Stimulated activated memory B cell treated with anti-CD40 and anti-IgM and Interleukin-4, amounts not matched to agents 10 μg/mL and 1 μg/mL and 100 μg/mL, for 72 hours (primary cell): ENCODE results near the gene WRNIP1.

Source experiments
- ATAC-seq: fragments of 150-1000 bp; cut with Tn5 transposase; 2 replicates; pipeline ENCODE4 v1.10.0; 2021
- H3K27ac Mint-ChIP-seq: one replicate; pipeline ENCODE4 v1.8.0; 2022; ENCODE audit warnings: mild to moderate bottlenecking, mixed read lengths
- H3K27me3 Mint-ChIP-seq: one replicate; pipeline ENCODE4 v1.8.0; 2022; ENCODE audit warnings: mixed read lengths
- H3K36me3 Mint-ChIP-seq: one replicate; pipeline ENCODE4 v1.8.0; 2022; ENCODE audit warnings: mixed read lengths
- H3K4me1 Mint-ChIP-seq: one replicate; pipeline ENCODE4 v1.8.0; 2022; ENCODE audit warnings: mixed read lengths
- H3K4me3 Mint-ChIP-seq: one replicate; pipeline ENCODE4 v1.8.0; 2022; ENCODE audit warnings: mild to moderate bottlenecking, moderate library complexity, mixed read lengths
- H3K9me3 Mint-ChIP-seq: one replicate; pipeline ENCODE4 v1.8.0; 2022; ENCODE audit warnings: mixed read lengths

WRNIP1 gene

GRCh38 chr6:2764610-2765165, 505 bp upstream of the WRNIP1 start:
- peak; percentile 87 for ATAC-seq
- no peaks in the 10 kb centered on the region for H3K27me3 Mint-ChIP-seq
- H3K4me3 Mint-ChIP-seq: peak overlapping the region; percentile 92
- H3K4me1 Mint-ChIP-seq: peaks cover 30% of the 10 kb centered on the region
- no peaks in the 10 kb centered on the region for H3K9me3 Mint-ChIP-seq
- peak overlapping the region; percentile 97 for H3K27ac Mint-ChIP-seq
- no peaks in the 10 kb centered on the region for H3K36me3 Mint-ChIP-seq

- Mint-ChIP-seq H3K4me1 (peaks cover 38% of the 10 kb centered on the region), H3K27me3 (no peaks in the 10 kb centered on the region), H3K27ac (peak overlapping the region; percentile 97), H3K36me3 (no peaks in the 10 kb centered on the region), H3K9me3 (no peaks in the 10 kb centered on the region), H3K4me3 (peak overlapping the region; percentile 92)
- ATAC-seq: peak; percentile 46
These were observed 938 bp downstream of the WRNIP1 start for GRCh38 chr6:2765896-2766766.

- Mint-ChIP-seq H3K4me3 (peak overlapping the region; percentile 92), H3K4me1 (peaks cover 38% of the 10 kb centered on the region), H3K36me3 (no peaks in the 10 kb centered on the region), H3K27ac (peak overlapping the region; percentile 97), H3K27me3 (no peaks in the 10 kb centered on the region), H3K9me3 (no peaks in the 10 kb centered on the region)
- ATAC-seq: no peak
These were observed 1.8 kb downstream of the WRNIP1 start for GRCh38 chr6:2766767-2767656.

- ATAC-seq: no peak
- no peak overlapping the region for H3K27ac Mint-ChIP-seq
- H3K36me3 Mint-ChIP-seq: peaks cover under 1% of the 10 kb centered on the region
- peak overlapping the region; percentile 66 for H3K4me3 Mint-ChIP-seq
- no peaks in the 10 kb centered on the region for H3K27me3 Mint-ChIP-seq
- no peaks in the 10 kb centered on the region for H3K9me3 Mint-ChIP-seq
- H3K4me1 Mint-ChIP-seq: peaks cover 39% of the 10 kb centered on the region
These were observed 2.7 kb downstream of the WRNIP1 start for GRCh38 chr6:2767657-2768524.

GRCh38 chr6:2768696-2769095, 3.5 kb downstream of the WRNIP1 start:
- H3K27ac Mint-ChIP-seq: no peak overlapping the region
- no peaks in the 10 kb centered on the region for H3K9me3 Mint-ChIP-seq
- H3K36me3 Mint-ChIP-seq: peaks cover 8% of the 10 kb centered on the region
- ATAC-seq: no peak
- H3K4me3 Mint-ChIP-seq: peak overlapping the region; percentile 48
- H3K4me1 Mint-ChIP-seq: peaks cover 47% of the 10 kb centered on the region
- H3K27me3 Mint-ChIP-seq: no peaks in the 10 kb centered on the region

GRCh38 chr6:2770171-2770570, 5.0 kb downstream of the WRNIP1 start:
- Mint-ChIP-seq H3K4me3 (no peak overlapping the region), H3K27ac (no peak overlapping the region), H3K4me1 (peaks cover 46% of the 10 kb centered on the region), H3K36me3 (peaks cover 20% of the 10 kb centered on the region), H3K27me3 (no peaks in the 10 kb centered on the region), H3K9me3 (no peaks in the 10 kb centered on the region)
- ATAC-seq: no peak

- H3K27ac Mint-ChIP-seq: no peak overlapping the region
- no peaks in the 10 kb centered on the region for H3K9me3 Mint-ChIP-seq
- H3K4me3 Mint-ChIP-seq: no peak overlapping the region
- no peaks in the 10 kb centered on the region for H3K27me3 Mint-ChIP-seq
- no peak for ATAC-seq
- H3K4me1 Mint-ChIP-seq: peaks cover 50% of the 10 kb centered on the region
- peaks cover 24% of the 10 kb centered on the region for H3K36me3 Mint-ChIP-seq
These were observed 5.9 kb downstream of the WRNIP1 start for GRCh38 chr6:2771079-2771478.

- no peaks in the 10 kb centered on the region for H3K9me3 Mint-ChIP-seq
- ATAC-seq: no peak
- H3K36me3 Mint-ChIP-seq: peaks cover 24% of the 10 kb centered on the region
- H3K27me3 Mint-ChIP-seq: no peaks in the 10 kb centered on the region
- H3K4me3 Mint-ChIP-seq: no peak overlapping the region
- H3K4me1 Mint-ChIP-seq: peaks cover 43% of the 10 kb centered on the region
- no peak overlapping the region for H3K27ac Mint-ChIP-seq
These were observed 7.6 kb downstream of the WRNIP1 start for GRCh38 chr6:2772840-2773239.

GRCh38 chr6:2773449-2773848, 8.3 kb downstream of the WRNIP1 start:
- H3K9me3 Mint-ChIP-seq: no peaks in the 10 kb centered on the region
- no peak overlapping the region for H3K27ac Mint-ChIP-seq
- H3K36me3 Mint-ChIP-seq: peaks cover 24% of the 10 kb centered on the region
- H3K4me1 Mint-ChIP-seq: peaks cover 38% of the 10 kb centered on the region
- ATAC-seq: no peak
- H3K4me3 Mint-ChIP-seq: no peak overlapping the region
- H3K27me3 Mint-ChIP-seq: no peaks in the 10 kb centered on the region

- Mint-ChIP-seq H3K27ac (no peak overlapping the region), H3K36me3 (peaks cover 31% of the 10 kb centered on the region), H3K4me3 (no peak overlapping the region), H3K4me1 (peaks cover 32% of the 10 kb centered on the region), H3K9me3 (no peaks in the 10 kb centered on the region), H3K27me3 (no peaks in the 10 kb centered on the region)
- no peak for ATAC-seq
These were observed 9.8 kb downstream of the WRNIP1 start for GRCh38 chr6:2775003-2775402.

GRCh38 chr6:2777249-2777648, 12.1 kb downstream of the WRNIP1 start:
- Mint-ChIP-seq H3K27me3 (no peaks in the 10 kb centered on the region), H3K36me3 (peaks cover 37% of the 10 kb centered on the region), H3K9me3 (no peaks in the 10 kb centered on the region), H3K4me3 (no peak overlapping the region), H3K4me1 (peaks cover 27% of the 10 kb centered on the region), H3K27ac (no peak overlapping the region)
- no peak for ATAC-seq

- no peak for ATAC-seq
- peaks cover 38% of the 10 kb centered on the region for H3K36me3 Mint-ChIP-seq
- H3K4me1 Mint-ChIP-seq: peaks cover 9% of the 10 kb centered on the region
- no peaks in the 10 kb centered on the region for H3K27me3 Mint-ChIP-seq
- H3K9me3 Mint-ChIP-seq: no peaks in the 10 kb centered on the region
- no peak overlapping the region for H3K27ac Mint-ChIP-seq
- no peak overlapping the region for H3K4me3 Mint-ChIP-seq
These were observed 15.0 kb downstream of the WRNIP1 start for GRCh38 chr6:2780102-2780737.

GRCh38 chr6:2781685-2782355, 16.6 kb downstream of the WRNIP1 start:
- ATAC-seq: no peak
- H3K27me3 Mint-ChIP-seq: no peaks in the 10 kb centered on the region
- no peak overlapping the region for H3K27ac Mint-ChIP-seq
- H3K9me3 Mint-ChIP-seq: no peaks in the 10 kb centered on the region
- peaks cover 43% of the 10 kb centered on the region for H3K36me3 Mint-ChIP-seq
- peaks cover 6% of the 10 kb centered on the region for H3K4me1 Mint-ChIP-seq
- H3K4me3 Mint-ChIP-seq: no peak overlapping the region

GRCh38 chr6:2782356-2782708, 17.1 kb downstream of the WRNIP1 start:
- H3K36me3 Mint-ChIP-seq: peaks cover 48% of the 10 kb centered on the region
- H3K9me3 Mint-ChIP-seq: no peaks in the 10 kb centered on the region
- no peak for ATAC-seq
- no peak overlapping the region for H3K27ac Mint-ChIP-seq
- no peak overlapping the region for H3K4me3 Mint-ChIP-seq
- no peaks in the 10 kb centered on the region for H3K27me3 Mint-ChIP-seq
- peaks cover 6% of the 10 kb centered on the region for H3K4me1 Mint-ChIP-seq
